Measurements from ENCODE around the gene AVEN.

GRCh38 chr15:33888176-33888575, 150.8 kb downstream of the AVEN start:
- TF ChIP-seq CTCF (IDR thresholded peaks at IDR 0.05; ENCODE audit: low read length) (no peak), EZH2 (IDR thresholded peaks at IDR 0.05; ENCODE audit: borderline replicate concordance, low read length) (no peak)

Measured in OCI-LY1 (cell line).